HepG2 (cell line): ENCODE results near the gene MED13L. TPM values are rescaled to one million over a fixed set of nuclear protein-coding genes. Genes with fewer than 3 reads are reported as not detected.

Experiments used
- HIVEP1 ChIP-seq: sonication (generic); formaldehyde crosslinking; IDR thresholded peaks from 2 replicates; pipeline ENCODE4 v1.4.0; 2020; ENCODE audit warnings: mild to moderate bottlenecking, missing genetic modification reagents
- JDP2 ChIP-seq: sonication (generic); formaldehyde crosslinking; IDR thresholded peaks from 2 replicates; pipeline ENCODE4 v1.8.1; 2022; ENCODE audit warnings: missing genetic modification reagents, borderline replicate concordance
- KDM5A ChIP-seq: fragments of 200-600 bp; sonication (generic); IDR thresholded peaks from 2 replicates; pipeline ENCODE4 v1.7.0; 2018; ENCODE audit warnings: antibody characterized with exemption, mild to moderate bottlenecking, low read length, borderline replicate concordance
- KLF12 ChIP-seq: sonication (generic); formaldehyde crosslinking; IDR thresholded peaks from 2 replicates; pipeline ENCODE4 v1.4.0; 2020; ENCODE audit warnings: missing genetic modification reagents, borderline replicate concordance
- NFIC ChIP-seq: IDR thresholded peaks from 2 replicates; pipeline ENCODE4 v1.6.1; 2012; ENCODE audit warnings: mild to moderate bottlenecking, low read length, inconsistent platforms
- SMAD9 ChIP-seq: sonication (generic); formaldehyde crosslinking; IDR thresholded peaks from 2 replicates; pipeline ENCODE4 v1.5.1; 2020; ENCODE audit warnings: mild to moderate bottlenecking, missing genetic modification reagents
- U2AF1 ChIP-seq: fragments of 200-400 bp; formaldehyde crosslinking; optimal IDR thresholded peaks from 2 replicates; pipeline ENCODE3; 2017; ENCODE audit warnings: mild to moderate bottlenecking, low read depth, low read length
- ZMYM3 ChIP-seq: sonication (generic); formaldehyde crosslinking; IDR thresholded peaks from 2 replicates; pipeline ENCODE4 v1.5.1; 2020; ENCODE audit warnings: mild to moderate bottlenecking, missing genetic modification reagents
- ZNF142 ChIP-seq: sonication (generic); formaldehyde crosslinking; IDR thresholded peaks from 2 replicates; pipeline ENCODE4 v1.4.0; 2020; ENCODE audit warnings: missing genetic modification reagents
- ZNF34 ChIP-seq: sonication (generic); formaldehyde crosslinking; IDR thresholded peaks from 2 replicates; pipeline ENCODE4 v1.4.0; 2020; ENCODE audit warnings: mild to moderate bottlenecking, missing genetic modification reagents, borderline replicate concordance
- polyA plus RNA-seq, 8 experiments: library from polyadenylated mRNA; depleted of rRNA in 3 of 8; stranded (reverse) in 7 of 8; unstranded in 1 of 8; fragments of >200 nt; fragmentation: Illumina TruSeq in 4 of 8; extraction: Trizol in 4 of 8; gene quantifications; 2 replicates each; pipeline versions ENCODE4 v1.2.1 to v1.2.3, GENCODE V29; 2011 to 2016; ENCODE audit warnings: low read depth in 4 of 8, missing spikeins in 1 of 8, mixed read lengths in 1 of 8; ENCODE audit not compliant: insufficient read depth in 1 of 8
- total RNA-seq, 5 experiments: library from RNA; depleted of rRNA; stranded (reverse); fragments of >200 nt; fragmentation: Illumina TruSeq; extraction: Trizol; gene quantifications; 2 replicates each; pipeline ENCODE4 v1.2.3, GENCODE V29; 2016; ENCODE audit warnings: low read depth in 1 of 5

The MED13L gene
- total and polyA plus RNA-seq, 2 of the 13 experiments (the other 11 are each of a cell fraction or from before 2014, with no cell fraction given): 24.8 to 38.9 TPM

- no peak for TF ChIP-seq ZNF34
- TF ChIP-seq KLF12: no peak
- no peak for TF ChIP-seq ZNF142 (CRISPR knock-in tag)
- TF ChIP-seq SMAD9: no peak
- 0 out of 2 replicates have a peak, but pooled peaks have one; percentile 47 for TF ChIP-seq ZMYM3 (CRISPR knock-in tag)
- no peak for TF ChIP-seq KDM5A
- no peak for TF ChIP-seq JDP2
- no peak for TF ChIP-seq HIVEP1 (CRISPR knock-in tag)
- TF ChIP-seq U2AF1: no peak
- peak; percentile 24; the same call in 1 of the 2 replicates for TF ChIP-seq NFIC
Measured at GRCh38 chr12:116278279-116278626, 760 bp upstream of the MED13L start (continued).
